Gastroesophageal sphincter (tissue), 4 donors: ENCODE results near the gene OTOP3. TPM values are rescaled to one million over a fixed set of nuclear protein-coding genes. Genes with fewer than 3 reads are reported as not detected.

Experiments used
- ATAC-seq: fragments of 150-250 bp; one replicate; pipeline ENCODE4 v1.9.1; 2016; ENCODE audit warnings: mild to moderate bottlenecking, moderate library complexity
- H3K27ac ChIP-seq, 4 donors: fragments of 200-600 bp; sonication (generic) in 3 of 4; 1 replicate in 3 of 4; 2 replicates in 1 of 4; pipeline ENCODE4 v1.5.1; 2016 to 2019
- H3K27me3 ChIP-seq: fragments of 200-600 bp; sonication (generic); one replicate; pipeline ENCODE4 v1.5.1; 2019
- H3K36me3 ChIP-seq, 2 donors: fragments of 200-600 bp; sonication (generic); one replicate each; pipeline ENCODE4 v1.5.1; 2019; ENCODE audit warnings: control low read depth in 1 of 2
- H3K4me1 ChIP-seq, 3 donors: fragments of 200-600 bp; sonication (generic); 1 replicate in 2 of 3; 2 replicates in 1 of 3; pipeline ENCODE4 v1.5.1; 2016 to 2019; ENCODE audit warnings: control low read depth in 2 of 3
- H3K4me3 ChIP-seq, 2 donors: fragments of 200-600 bp; sonication (generic); one replicate each; pipeline ENCODE4 v1.5.1; 2019; ENCODE audit warnings: mild to moderate bottlenecking in 1 of 2, moderate library complexity in 1 of 2
- H3K9me3 ChIP-seq, 3 donors: fragments of 200-600 bp; sonication (generic); one replicate each; pipeline ENCODE4 v1.5.1; 2017 to 2019; ENCODE audit warnings: control low read depth in 2 of 3
- CTCF ChIP-seq, 4 experiments: fragments of 200-600 bp in 2 of 4; fragments of 450-650 bp in 2 of 4; sonication (generic) in 1 of 4; IDR thresholded peaks; one replicate each; pipeline ENCODE4 v1.5.1; 2017 to 2019; ENCODE audit warnings: antibody characterized with exemption in 4 of 4, mild to moderate bottlenecking in 2 of 4, moderate library complexity in 2 of 4
- EP300 ChIP-seq: sonication (generic); formaldehyde crosslinking; IDR thresholded peaks from one replicate; pipeline ENCODE4 v1.6.1; 2017; ENCODE audit warnings: antibody characterized with exemption, mild to moderate bottlenecking
- POLR2A ChIP-seq, 2 donors: fragments of 450-650 bp; IDR thresholded peaks; one replicate each; pipeline ENCODE4 v1.6.1; 2017; ENCODE audit warnings: antibody characterized with exemption in 2 of 2, mild to moderate bottlenecking in 2 of 2, moderate library complexity in 1 of 2
- POLR2AphosphoS5 ChIP-seq: sonication (generic); formaldehyde crosslinking; IDR thresholded peaks from one replicate; pipeline ENCODE4 v1.6.1; 2017; ENCODE audit warnings: antibody characterized with exemption
- WGBS, 2 donors: methylation state at CpG; one replicate each; pipeline ENCODE4 v1.1.5; 2018; ENCODE audit warnings: low coverage in 1 of 2; 5-methylcytosine and 5-hydroxymethylcytosine counted together
- total RNA-seq, 4 donors: library from RNA; depleted of rRNA; stranded (reverse); fragments of >200 nt; gene quantifications; one replicate each; pipeline ENCODE4 v1.1.0, GENCODE V29; 2016

The OTOP3 gene
- total RNA-seq, 4 donors from 2014 or later: 0.31 to 0.82 TPM; not detected in 2

- no peak for ATAC-seq
- Histone ChIP-seq H3K36me3 (peaks cover 0 to 14% of the 10 kb centered on the region in 2 donors), H3K4me1 (peaks cover 0 to 5% (median 0%) of the 10 kb centered on the region in 3 donors), H3K4me3 (no peak overlapping the region), H3K27me3 (peaks cover 38% of the 10 kb centered on the region), H3K27ac (no peak overlapping the region), H3K9me3 (no peaks in the 10 kb centered on the region)
- TF ChIP-seq CTCF (IDR thresholded peaks at IDR 0.05): no peak
- WGBS, 2 donors: 64 to 82% methylated on average over 6 to 11 of the region's 13 CpGs
Measured at GRCh38 chr17:74954665-74955421, 19.1 kb downstream of the OTOP3 start.

GRCh38 chr17:74956093-74956492 lies 20.4 kb downstream of the OTOP3 start:
- H3K4me1 ChIP-seq: peaks cover 0 to 5% (median 0%) of the 10 kb centered on the region in 3 donors
- WGBS, 2 donors: 100% methylated on average over 1 of the region's 4 CpGs; no CpG with 5 or more reads in 1 of the 2 donors
- peaks cover 25% of the 10 kb centered on the region for H3K27me3 ChIP-seq
- no peak overlapping the region for H3K4me3 ChIP-seq
- TF ChIP-seq EP300: no peak
- TF ChIP-seq POLR2AphosphoS5: no peak
- no peak for TF ChIP-seq CTCF (IDR thresholded peaks at IDR 0.05)
- no peak for TF ChIP-seq POLR2A (IDR thresholded peaks at IDR 0.05)
- H3K36me3 ChIP-seq: peaks cover 0 to 14% of the 10 kb centered on the region in 2 donors
- H3K9me3 ChIP-seq: no peaks in the 10 kb centered on the region
- no peak for ATAC-seq
- H3K27ac ChIP-seq: no peak overlapping the region

GRCh38 chr17:74957935-74958740 lies 22.4 kb downstream of the OTOP3 start:
- ATAC-seq: peak; percentile 28
- TF ChIP-seq POLR2AphosphoS5: no peak
- TF ChIP-seq CTCF (IDR thresholded peaks at IDR 0.05): peak in 3 of 4 experiments; percentile 82 to 96 (median 93)
- TF ChIP-seq POLR2A (IDR thresholded peaks at IDR 0.05): no peak
- TF ChIP-seq EP300: no peak
- WGBS, 2 donors: 2 to 10% methylated on average over 2 to 6 of the region's 33 CpGs
- Histone ChIP-seq H3K27ac (no peak overlapping the region), H3K9me3 (no peaks in the 10 kb centered on the region), H3K4me3 (no peak overlapping the region), H3K4me1 (peaks cover 0 to 14% (median 0%) of the 10 kb centered on the region in 3 donors), H3K36me3 (peaks cover 0 to 14% of the 10 kb centered on the region in 2 donors), H3K27me3 (peaks cover 12% of the 10 kb centered on the region)

- Histone ChIP-seq H3K27me3 (peaks cover 8% of the 10 kb centered on the region), H3K4me1 (peaks cover 0 to 14% (median 0%) of the 10 kb centered on the region in 3 donors), H3K4me3 (no peak overlapping the region), H3K36me3 (peaks cover 0 to 11% of the 10 kb centered on the region in 2 donors), H3K9me3 (no peaks in the 10 kb centered on the region), H3K27ac (no peak overlapping the region)
- ATAC-seq: no peak
- TF ChIP-seq POLR2A (IDR thresholded peaks at IDR 0.05) (no peak), CTCF (IDR thresholded peaks at IDR 0.05) (no peak), POLR2AphosphoS5 (no peak), EP300 (no peak)
- WGBS, 2 donors: 46% methylated on average over 3 of the region's 14 CpGs; no CpG with 5 or more reads in 1 of the 2 donors
Measured at GRCh38 chr17:74959826-74960515, 24.3 kb downstream of the OTOP3 start.
